Measurements from ENCODE around the gene PROK1.

- TF ChIP-seq MXI1 (IDR thresholded peaks at IDR 0.05; ENCODE audit: low read depth, low read length) (no peak), CEBPB (IDR thresholded peaks at IDR 0.05; ENCODE audit: borderline replicate concordance in 1 of 2, low read depth in 2 of 2, low read length in 2 of 2) (no peak), CTCF (IDR thresholded peaks at IDR 0.05 in 2 of 3, conservative IDR thresholded peaks at IDR 0.05 in 1 of 3; ENCODE audit: control insufficient read depth in 2 of 3, extremely low read depth in 1 of 3, insufficient read depth in 1 of 3, low read depth in 3 of 3, low read length in 3 of 3) (no peak), FOXM1 (IDR thresholded peaks at IDR 0.05; ENCODE audit: low read depth, low read length) (no peak), MAX (IDR thresholded peaks at IDR 0.05; ENCODE audit: low read depth, low read length) (no peak), ATF3 (IDR thresholded peaks at IDR 0.05; ENCODE audit: borderline replicate concordance, extremely low read depth, low read depth, low read length) (no peak), NR2C1 (IDR thresholded peaks at IDR 0.05) (no peak), REST (IDR thresholded peaks at IDR 0.05; ENCODE audit: low read depth, low read length) (no peak), FOXK2 (IDR thresholded peaks at IDR 0.05) (no peak), SIN3A (IDR thresholded peaks at IDR 0.05; ENCODE audit: low read depth, low read length) (no peak)
Observed at GRCh38 chr1:110430901-110431300, 20.0 kb upstream of the PROK1 start.
